WERI-Rb-1 (cell line): ENCODE data around the gene COPB2.

Experiments
- DNase-seq: peaks from one replicate; pipeline ENCODE4 v3.0.0-alpha.2; 2020
- H3K27ac ChIP-seq: fragments of 250-450 bp; sonication (Bioruptor Pico); 2 replicates; pipeline ENCODE4 v1.5.1; 2020; ENCODE audit warnings: mild to moderate bottlenecking, moderate library complexity
- H3K27me3 ChIP-seq: fragments of 250-450 bp; sonication (Bioruptor Pico); 2 replicates; pipeline ENCODE4 v1.5.1; 2021; ENCODE audit warnings: mild to moderate bottlenecking, low read depth, moderate library complexity; ENCODE audit not compliant: insufficient read depth, severe bottlenecking
- H3K36me3 ChIP-seq: fragments of 250-450 bp; sonication (Bioruptor Pico); 2 replicates; pipeline ENCODE4 v1.5.1; 2020; ENCODE audit warnings: mild to moderate bottlenecking, moderate library complexity
- H3K4me3 ChIP-seq: 2 replicates; pipeline ENCODE4 v1.5.1; 2011; ENCODE audit warnings: low read depth, mild to moderate bottlenecking, control low read depth, low read length
- H3K9me3 ChIP-seq: fragments of 250-450 bp; sonication (Bioruptor Pico); 2 replicates; pipeline ENCODE4 v1.5.1; 2021; ENCODE audit warnings: mild to moderate bottlenecking, moderate library complexity; ENCODE audit not compliant: severe bottlenecking
- TF ChIP-seq, protein P1 (sequence below): IDR thresholded peaks from 2 replicates; pipeline ENCODE4 v1.5.1; 2011; ENCODE audit warnings: low read depth, mild to moderate bottlenecking, control low read depth, inconsistent platforms, low read length

The COPB2 gene

GRCh38 chr3:139319428-139320402, 69.7 kb downstream of the COPB2 start:
- DNase-seq, result peak; percentile 66
- no peak overlapping the region for H3K27ac ChIP-seq
- TF ChIP-seq, protein P1, sequence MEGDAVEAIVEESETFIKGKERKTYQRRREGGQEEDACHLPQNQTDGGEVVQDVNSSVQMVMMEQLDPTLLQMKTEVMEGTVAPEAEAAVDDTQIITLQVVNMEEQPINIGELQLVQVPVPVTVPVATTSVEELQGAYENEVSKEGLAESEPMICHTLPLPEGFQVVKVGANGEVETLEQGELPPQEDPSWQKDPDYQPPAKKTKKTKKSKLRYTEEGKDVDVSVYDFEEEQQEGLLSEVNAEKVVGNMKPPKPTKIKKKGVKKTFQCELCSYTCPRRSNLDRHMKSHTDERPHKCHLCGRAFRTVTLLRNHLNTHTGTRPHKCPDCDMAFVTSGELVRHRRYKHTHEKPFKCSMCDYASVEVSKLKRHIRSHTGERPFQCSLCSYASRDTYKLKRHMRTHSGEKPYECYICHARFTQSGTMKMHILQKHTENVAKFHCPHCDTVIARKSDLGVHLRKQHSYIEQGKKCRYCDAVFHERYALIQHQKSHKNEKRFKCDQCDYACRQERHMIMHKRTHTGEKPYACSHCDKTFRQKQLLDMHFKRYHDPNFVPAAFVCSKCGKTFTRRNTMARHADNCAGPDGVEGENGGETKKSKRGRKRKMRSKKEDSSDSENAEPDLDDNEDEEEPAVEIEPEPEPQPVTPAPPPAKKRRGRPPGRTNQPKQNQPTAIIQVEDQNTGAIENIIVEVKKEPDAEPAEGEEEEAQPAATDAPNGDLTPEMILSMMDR, result peak; percentile 79
- H3K36me3 ChIP-seq, result no peaks in the 10 kb centered on the region
- H3K9me3 ChIP-seq, result no peaks in the 10 kb centered on the region
- no peaks in the 10 kb centered on the region for H3K27me3 ChIP-seq
- H3K4me3 ChIP-seq, result no peak overlapping the region

DNA sequence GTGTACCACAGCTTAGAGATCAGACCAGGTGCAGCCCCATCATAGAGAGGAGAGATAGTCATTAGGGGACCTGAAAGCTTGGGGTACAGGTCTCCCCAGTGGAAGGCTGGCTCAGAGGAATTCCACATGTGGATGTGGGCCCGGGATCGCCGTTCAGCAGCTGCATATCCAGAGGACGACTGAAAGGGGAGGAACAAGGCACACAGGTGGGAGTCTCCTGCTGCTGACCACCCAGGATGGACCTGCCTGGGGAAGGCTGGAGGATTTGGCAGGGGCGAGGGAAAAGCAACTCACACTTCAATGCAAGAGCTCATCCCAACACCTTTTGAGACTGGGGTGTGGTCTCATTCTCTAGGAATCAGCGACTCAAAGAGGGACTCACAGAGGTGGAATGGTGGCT, 70.6 kb downstream of the COPB2 start:
- TF ChIP-seq, protein P1, result no peak
- Histone ChIP-seq H3K36me3 (no peaks in the 10 kb centered on the region), H3K27ac (no peak overlapping the region), H3K4me3 (no peak overlapping the region), H3K27me3 (no peaks in the 10 kb centered on the region), H3K9me3 (no peaks in the 10 kb centered on the region)
- no peak for DNase-seq

GRCh38 chr3:139318431-139318816, 71.0 kb downstream of the COPB2 start:
- Histone ChIP-seq H3K36me3 (no peaks in the 10 kb centered on the region), H3K4me3 (no peak overlapping the region), H3K27me3 (no peaks in the 10 kb centered on the region), H3K9me3 (no peaks in the 10 kb centered on the region), H3K27ac (no peak overlapping the region)
- TF ChIP-seq, protein P1, result no peak
- DNase-seq, result no peak

DNA sequence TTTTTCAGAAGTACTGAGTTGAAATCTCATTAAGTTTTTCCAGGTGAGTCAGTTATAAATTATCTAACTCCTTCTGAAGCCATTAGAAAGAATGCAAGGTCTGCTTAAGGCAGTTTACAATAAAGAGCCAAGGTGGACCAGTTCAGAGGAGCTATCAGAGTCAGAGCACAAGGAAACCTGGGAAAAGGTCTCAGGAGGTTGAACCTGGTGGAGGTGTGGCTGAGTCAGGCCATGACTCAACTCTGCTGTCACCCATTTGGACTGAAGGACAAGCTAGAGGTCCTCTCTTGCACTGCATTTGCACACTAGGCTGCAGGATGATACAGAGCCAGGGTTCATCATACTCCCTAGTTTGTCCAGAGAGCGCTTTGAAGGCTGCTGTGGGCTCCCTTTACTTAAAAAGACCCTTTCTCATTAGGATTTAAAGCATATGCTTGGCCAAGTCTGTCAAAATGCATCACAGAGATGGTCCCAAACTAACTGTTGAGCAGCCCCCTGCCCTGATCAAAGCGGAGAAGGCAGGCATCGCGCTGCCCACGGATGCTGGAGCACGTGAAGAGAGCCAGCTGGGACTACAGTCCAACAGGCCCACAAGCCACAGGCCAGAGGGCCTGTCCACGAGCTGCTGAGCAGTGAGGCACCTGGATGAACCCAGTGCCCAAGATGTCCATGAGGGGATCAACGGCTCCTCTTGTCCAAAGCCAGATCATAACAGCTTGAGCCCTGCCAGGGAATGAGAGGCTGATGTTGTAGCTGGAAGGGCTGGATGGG, 71.6 kb downstream of the COPB2 start:
- Histone ChIP-seq H3K9me3 (no peaks in the 10 kb centered on the region), H3K27ac (no peak overlapping the region), H3K4me3 (no peak overlapping the region), H3K27me3 (no peaks in the 10 kb centered on the region), H3K36me3 (no peaks in the 10 kb centered on the region)
- TF ChIP-seq, protein P1, result no peak
- no peak for DNase-seq

DNA sequence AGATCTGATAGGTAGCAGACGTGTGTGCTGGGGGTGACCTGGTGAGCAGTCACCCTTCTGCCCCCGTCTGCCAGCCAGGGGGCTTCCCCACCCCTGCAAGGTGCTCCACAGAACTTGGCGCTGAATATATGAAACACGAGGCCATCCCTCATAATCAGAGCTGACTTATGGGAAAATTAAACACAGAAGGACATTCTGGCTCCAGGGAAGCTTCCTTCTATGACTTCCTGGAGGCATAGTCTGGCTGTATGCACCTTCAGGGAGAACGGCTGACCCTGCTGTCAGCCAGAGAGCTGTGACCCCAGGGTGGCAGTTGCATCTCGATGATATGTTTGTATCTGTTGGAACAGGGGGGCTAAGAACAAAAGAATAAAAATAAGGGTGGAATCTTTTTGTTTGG, 72.2 kb downstream of the COPB2 start:
- no peaks in the 10 kb centered on the region for H3K27me3 ChIP-seq
- no peak overlapping the region for H3K4me3 ChIP-seq
- no peak for DNase-seq
- H3K36me3 ChIP-seq, result no peaks in the 10 kb centered on the region
- H3K27ac ChIP-seq, result no peak overlapping the region
- H3K9me3 ChIP-seq, result no peaks in the 10 kb centered on the region
- TF ChIP-seq, protein P1, result no peak
